ENCODE results near the gene CHI3L1. TPM values are rescaled to one million over a fixed set of nuclear protein-coding genes. Genes with fewer than 3 reads are reported as not detected.
A peak's percentile ranks its signal among the peaks of the same experiment; 100 is the strongest.

Gene CHI3L1
- polyA plus RNA-seq, 1 of the 3 experiments (the other 2 are of a cell fraction) = not detected

- peaks cover 18 to 48% of the 10 kb centered on the region in 2 experiments; a peak in 3 of 4 replicates for H3K4me1 ChIP-seq (ENCODE audit: control insufficient read depth in 1 of 2, insufficient read depth in 2 of 2, low read depth in 1 of 2, low read length in 1 of 2)
- no peaks in the 10 kb centered on the region for H3K79me2 ChIP-seq (ENCODE audit: insufficient read depth)
- WGBS (ENCODE audit: low lambda C conversion rate) = 91% methylated on average over 5 of the region's 5 CpGs
- ChIA-PET CTCF (interaction anchor here (0.7 to 3.8 kb wide), 16 partner anchors 10 to 120 kb away, joined by 3 to 19 read pairs (median 8); no protein-coding TSS in a partner anchor), POLR2A (no interaction called here)
- H3K27ac ChIP-seq (ENCODE audit: low read depth in 2 of 2, low read length in 1 of 2) = no peak overlapping the region
- H3K9me3 ChIP-seq = no peaks in the 10 kb centered on the region
- no peak overlapping the region for H2AFZ ChIP-seq (ENCODE audit: low read depth)
- no peak overlapping the region for H3K4me2 ChIP-seq
- TF ChIP-seq CTCF (IDR thresholded peaks at IDR 0.05) (peak; percentile 51), POLR2AphosphoS5 (IDR thresholded peaks at IDR 0.05; ENCODE audit: low read depth, low read length) (no peak)
- no peak for DNase-seq
- H4K20me1 ChIP-seq (ENCODE audit: insufficient read depth) = no peaks in the 10 kb centered on the region
- no peaks in the 10 kb centered on the region for H3K9me2 ChIP-seq
- H3K4me3 ChIP-seq (ENCODE audit: low read depth in 2 of 2, low read length in 1 of 2) = no peak overlapping the region
- no peaks in the 10 kb centered on the region for H3K27me3 ChIP-seq (ENCODE audit: insufficient read depth)
- H3K9ac ChIP-seq = no peak overlapping the region
- H3K36me3 ChIP-seq (replicated peaks in 1 of 2; ENCODE audit: control insufficient read depth in 1 of 2, insufficient read depth in 2 of 2, low read length in 1 of 2) = no peaks in the 10 kb centered on the region
- H3F3A ChIP-seq (replicated peaks; ENCODE audit: insufficient read depth) = no peaks in the 10 kb centered on the region
Observed at GRCh38 chr1:203148127-203148526, 38.4 kb downstream of the CHI3L1 start.

GRCh38 chr1:203147376-203147775 lies 39.1 kb downstream of the CHI3L1 start:
- H3K79me2 ChIP-seq (ENCODE audit: insufficient read depth) = no peaks in the 10 kb centered on the region
- H3K4me2 ChIP-seq = no peak overlapping the region
- H2AFZ ChIP-seq (ENCODE audit: low read depth) = no peak overlapping the region
- no peaks in the 10 kb centered on the region for H3K36me3 ChIP-seq (replicated peaks in 1 of 2; ENCODE audit: control insufficient read depth in 1 of 2, insufficient read depth in 2 of 2, low read length in 1 of 2)
- H3K4me3 ChIP-seq (ENCODE audit: low read depth in 2 of 2, low read length in 1 of 2) = no peak overlapping the region
- no peak overlapping the region for H3K27ac ChIP-seq (ENCODE audit: low read depth in 2 of 2, low read length in 1 of 2)
- POLR2A ChIA-PET = no interaction called here
- 76% methylated on average over 5 of the region's 5 CpGs for WGBS (ENCODE audit: low lambda C conversion rate)
- H3F3A ChIP-seq (replicated peaks; ENCODE audit: insufficient read depth) = no peaks in the 10 kb centered on the region
- CTCF ChIA-PET = interaction anchor here (0.7 to 3.8 kb wide), 16 partner anchors 9 to 125 kb away, joined by 3 to 19 read pairs (median 6); no protein-coding TSS in a partner anchor
- peaks cover 10 to 41% of the 10 kb centered on the region in 2 experiments; a peak in 2 of 4 replicates for H3K4me1 ChIP-seq (ENCODE audit: control insufficient read depth in 1 of 2, insufficient read depth in 2 of 2, low read depth in 1 of 2, low read length in 1 of 2)
- DNase-seq = no peak
- H4K20me1 ChIP-seq (ENCODE audit: insufficient read depth) = no peaks in the 10 kb centered on the region
- no peaks in the 10 kb centered on the region for H3K9me2 ChIP-seq
- no peaks in the 10 kb centered on the region for H3K9me3 ChIP-seq
- H3K27me3 ChIP-seq (ENCODE audit: insufficient read depth) = no peaks in the 10 kb centered on the region
- TF ChIP-seq FOXJ3 (CRISPR knock-in tag; IDR thresholded peaks at IDR 0.05) (no peak), MAX (IDR thresholded peaks at IDR 0.05; ENCODE audit: low read depth) (no peak), RAD21 (IDR thresholded peaks at IDR 0.05; ENCODE audit: low read length) (no peak), SMC3 (IDR thresholded peaks at IDR 0.05; ENCODE audit: low read depth, low read length) (no peak), ELF1 (IDR thresholded peaks at IDR 0.05) (no peak), RCOR1 (IDR thresholded peaks at IDR 0.05; ENCODE audit: low read length) (no peak), NFIC (IDR thresholded peaks at IDR 0.05; ENCODE audit: borderline replicate concordance) (no peak)
- H3K9ac ChIP-seq = no peak overlapping the region

GRCh38 chr1:203146537-203146936 lies 40.0 kb downstream of the CHI3L1 start:
- Histone ChIP-seq H4K20me1 (ENCODE audit: insufficient read depth) (no peaks in the 10 kb centered on the region), H3K36me3 (replicated peaks in 1 of 2; ENCODE audit: control insufficient read depth in 1 of 2, insufficient read depth in 2 of 2, low read length in 1 of 2) (no peaks in the 10 kb centered on the region), H3K9me3 (no peaks in the 10 kb centered on the region), H3K27ac (ENCODE audit: low read depth in 2 of 2, low read length in 1 of 2) (peak overlapping the region in 1 of 2 experiments; percentile 7; a peak in 1 of 4 replicates), H3K9ac (no peak overlapping the region), H3K4me1 (ENCODE audit: control insufficient read depth in 1 of 2, insufficient read depth in 2 of 2, low read depth in 1 of 2, low read length in 1 of 2) (peaks cover 4 to 37% of the 10 kb centered on the region in 2 experiments; a peak in 1 of 4 replicates), H3K4me2 (no peak overlapping the region), H3F3A (replicated peaks; ENCODE audit: insufficient read depth) (no peaks in the 10 kb centered on the region), H3K4me3 (ENCODE audit: low read depth in 2 of 2, low read length in 1 of 2) (no peak overlapping the region), H2AFZ (ENCODE audit: low read depth) (no peak overlapping the region), H3K9me2 (no peaks in the 10 kb centered on the region), H3K27me3 (ENCODE audit: insufficient read depth) (no peaks in the 10 kb centered on the region), H3K79me2 (ENCODE audit: insufficient read depth) (no peaks in the 10 kb centered on the region)
- whole genome bisulfite sequencing (ENCODE audit: low lambda C conversion rate) = 56% methylated on average over 7 of the region's 7 CpGs
- no peak for DNase-seq
- TF ChIP-seq RCOR1 (IDR thresholded peaks at IDR 0.05; ENCODE audit: low read length) (no peak), ELF1 (IDR thresholded peaks at IDR 0.05) (no peak), GATA2 (CRISPR knock-in tag; IDR thresholded peaks at IDR 0.05) (peak; percentile 63), EZH2phosphoT487 (IDR thresholded peaks at IDR 0.05; ENCODE audit: borderline replicate concordance, low read depth) (no peak), SIN3A (IDR thresholded peaks at IDR 0.05; ENCODE audit: borderline replicate concordance, low read depth, low read length) (no peak), FOSL2 (IDR thresholded peaks at IDR 0.05; ENCODE audit: borderline replicate concordance, low read depth) (no peak)
- ChIA-PET POLR2A (no interaction called here), CTCF (interaction anchor here (0.9 to 3.8 kb wide), 8 partner anchors 8 to 126 kb away, joined by 3 to 15 read pairs (median 6); no protein-coding TSS in a partner anchor)

All from SK-N-SH (cell line).